Ureter (tissue), 1 donor: ENCODE data around the gene ATRX. TPM values are rescaled to one million over a fixed set of nuclear protein-coding genes. Genes with fewer than 3 reads are reported as not detected.
A peak's percentile ranks its signal among the peaks of the same experiment; 100 is the strongest.
"Not testable (repeated sequence)": the region's sequence is repeated elsewhere in the genome, so short reads cannot be mapped to it uniquely, and the experiment has no call there.

Source experiments
- DNase-seq: peaks from one replicate; pipeline ENCODE4 v3.0.0-alpha.2; 2020; ENCODE audit warnings: low spot score
- total RNA-seq: library from RNA; stranded (reverse); gene quantifications from one replicate; pipeline ENCODE4 v1.2.4, GENCODE V29; 2023
- donor health status: DM: yes; HTN: yes; CAD: no.

Gene ATRX, protein sequence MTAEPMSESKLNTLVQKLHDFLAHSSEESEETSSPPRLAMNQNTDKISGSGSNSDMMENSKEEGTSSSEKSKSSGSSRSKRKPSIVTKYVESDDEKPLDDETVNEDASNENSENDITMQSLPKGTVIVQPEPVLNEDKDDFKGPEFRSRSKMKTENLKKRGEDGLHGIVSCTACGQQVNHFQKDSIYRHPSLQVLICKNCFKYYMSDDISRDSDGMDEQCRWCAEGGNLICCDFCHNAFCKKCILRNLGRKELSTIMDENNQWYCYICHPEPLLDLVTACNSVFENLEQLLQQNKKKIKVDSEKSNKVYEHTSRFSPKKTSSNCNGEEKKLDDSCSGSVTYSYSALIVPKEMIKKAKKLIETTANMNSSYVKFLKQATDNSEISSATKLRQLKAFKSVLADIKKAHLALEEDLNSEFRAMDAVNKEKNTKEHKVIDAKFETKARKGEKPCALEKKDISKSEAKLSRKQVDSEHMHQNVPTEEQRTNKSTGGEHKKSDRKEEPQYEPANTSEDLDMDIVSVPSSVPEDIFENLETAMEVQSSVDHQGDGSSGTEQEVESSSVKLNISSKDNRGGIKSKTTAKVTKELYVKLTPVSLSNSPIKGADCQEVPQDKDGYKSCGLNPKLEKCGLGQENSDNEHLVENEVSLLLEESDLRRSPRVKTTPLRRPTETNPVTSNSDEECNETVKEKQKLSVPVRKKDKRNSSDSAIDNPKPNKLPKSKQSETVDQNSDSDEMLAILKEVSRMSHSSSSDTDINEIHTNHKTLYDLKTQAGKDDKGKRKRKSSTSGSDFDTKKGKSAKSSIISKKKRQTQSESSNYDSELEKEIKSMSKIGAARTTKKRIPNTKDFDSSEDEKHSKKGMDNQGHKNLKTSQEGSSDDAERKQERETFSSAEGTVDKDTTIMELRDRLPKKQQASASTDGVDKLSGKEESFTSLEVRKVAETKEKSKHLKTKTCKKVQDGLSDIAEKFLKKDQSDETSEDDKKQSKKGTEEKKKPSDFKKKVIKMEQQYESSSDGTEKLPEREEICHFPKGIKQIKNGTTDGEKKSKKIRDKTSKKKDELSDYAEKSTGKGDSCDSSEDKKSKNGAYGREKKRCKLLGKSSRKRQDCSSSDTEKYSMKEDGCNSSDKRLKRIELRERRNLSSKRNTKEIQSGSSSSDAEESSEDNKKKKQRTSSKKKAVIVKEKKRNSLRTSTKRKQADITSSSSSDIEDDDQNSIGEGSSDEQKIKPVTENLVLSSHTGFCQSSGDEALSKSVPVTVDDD (N-terminal part only)
- 105 TPM for total RNA-seq

DNA sequence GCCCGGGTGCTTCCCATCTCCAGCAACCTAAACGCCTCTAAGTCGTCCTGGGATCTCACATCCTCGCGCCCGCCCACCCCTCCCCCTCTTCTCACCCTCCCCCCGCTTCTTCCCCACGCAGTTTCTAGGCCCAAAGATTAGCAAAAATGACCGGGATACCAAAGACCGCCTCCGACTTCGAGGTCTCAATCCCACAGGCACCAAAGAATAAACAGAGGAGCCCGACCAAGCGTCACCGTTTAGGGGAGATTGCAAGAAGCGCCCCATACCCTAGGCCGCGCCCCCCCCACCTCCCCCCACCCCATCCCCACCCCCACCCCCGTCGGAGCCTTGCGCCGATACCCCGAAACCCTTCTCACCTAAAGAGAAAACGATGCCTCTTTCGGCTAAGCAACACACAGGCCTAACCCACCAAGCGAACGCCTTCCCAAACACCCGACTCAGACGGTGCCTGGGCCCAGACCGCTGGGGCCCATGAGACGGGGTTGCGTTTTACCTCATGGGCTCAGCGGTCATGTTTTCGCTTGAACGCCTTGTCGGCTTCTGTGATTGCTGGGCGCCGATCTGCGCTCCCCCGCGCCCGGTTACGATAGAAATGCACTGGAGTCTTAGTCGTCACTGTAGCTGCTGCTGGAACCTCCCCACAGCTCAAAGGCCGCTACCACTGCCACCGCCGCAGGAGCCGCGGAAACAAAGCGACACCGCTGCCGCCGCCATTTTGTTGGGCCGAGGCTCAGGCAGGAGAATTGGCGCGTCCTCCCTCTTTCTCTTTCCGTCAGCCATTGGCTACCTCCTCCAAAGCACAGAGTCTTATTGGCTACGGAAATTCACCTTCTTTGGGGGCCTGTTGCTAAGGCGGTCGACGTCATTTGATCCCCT, at the start of gene ATRX:
Gene ATRX, minus strand, starts transcription at position 731 of the 879 bp plus-strand sequence. Its CDS starts 215 bp downstream, at position 516.
- DNase-seq: peak; percentile 76

DNA sequence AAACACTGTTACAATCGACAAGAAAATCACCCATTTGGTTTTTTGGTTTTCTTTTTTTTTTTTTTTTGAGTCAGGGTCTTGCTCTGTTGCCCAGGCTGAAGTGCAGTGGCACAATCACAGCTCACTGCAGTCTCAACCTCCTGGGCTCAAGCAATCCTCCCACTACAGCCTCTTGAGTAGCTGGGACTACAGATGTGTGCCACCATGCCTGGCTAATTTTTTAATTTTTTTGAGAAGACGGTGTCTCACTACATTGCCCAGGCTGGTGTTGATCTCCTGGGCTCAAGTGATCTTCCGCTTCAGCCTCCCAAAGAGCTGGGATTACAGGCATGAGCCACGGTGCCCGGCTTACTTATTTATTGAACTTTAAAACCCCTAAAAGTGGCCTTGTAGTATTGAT, 45.5 kb upstream of the ATRX start:
- DNase-seq: not testable (repeated sequence)

DNA sequence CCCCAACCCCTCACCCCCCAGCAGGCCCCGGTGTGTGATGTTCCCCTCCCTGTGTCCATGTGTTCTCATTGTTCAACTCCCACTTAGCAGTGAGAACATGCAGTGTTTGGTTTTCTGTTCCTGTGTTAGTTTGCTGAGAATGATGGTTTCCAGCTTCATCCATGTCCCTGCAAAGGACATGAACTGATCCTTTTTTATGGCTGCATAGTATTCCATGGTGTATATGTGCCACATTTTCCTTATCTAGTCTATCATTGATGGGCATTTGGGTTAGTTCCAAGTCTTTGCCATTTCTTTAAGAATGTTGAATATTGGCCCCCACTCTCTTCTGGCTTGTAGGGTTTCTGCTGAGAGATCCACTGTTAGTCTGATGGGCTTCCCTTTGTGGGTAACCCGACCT, 36.0 kb upstream of the ATRX start:
- DNase-seq: not testable (repeated sequence)

DNA sequence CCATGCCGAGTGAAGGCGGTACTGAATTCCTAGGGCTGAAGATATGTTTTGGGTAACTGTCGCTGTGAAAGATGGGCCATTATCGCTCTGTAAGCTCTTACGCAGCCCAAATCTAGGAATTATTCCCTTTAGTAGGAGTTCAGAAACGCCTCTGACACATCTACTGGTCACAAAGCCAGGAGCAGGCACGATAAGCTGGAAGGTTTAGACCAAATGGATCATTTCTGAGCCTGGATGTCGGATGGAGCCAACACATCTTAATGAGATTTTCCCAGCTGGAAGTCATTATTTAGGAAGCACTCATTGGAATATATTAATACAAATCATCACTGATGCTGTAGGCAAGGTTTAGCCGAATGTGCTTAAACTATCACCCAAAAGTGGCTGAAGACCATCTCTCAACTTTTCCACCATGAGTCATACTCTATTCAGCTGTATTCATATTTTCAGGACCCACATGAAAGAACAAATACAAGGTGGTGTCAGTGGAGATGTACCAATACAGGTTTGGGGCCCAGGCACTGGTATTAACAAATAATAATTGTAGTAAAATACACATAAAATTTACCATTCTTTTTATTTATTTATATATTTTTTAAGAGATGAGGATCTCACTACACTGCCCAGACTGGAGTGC, 34.2 kb upstream of the ATRX start:
- DNase-seq: no peak

DNA sequence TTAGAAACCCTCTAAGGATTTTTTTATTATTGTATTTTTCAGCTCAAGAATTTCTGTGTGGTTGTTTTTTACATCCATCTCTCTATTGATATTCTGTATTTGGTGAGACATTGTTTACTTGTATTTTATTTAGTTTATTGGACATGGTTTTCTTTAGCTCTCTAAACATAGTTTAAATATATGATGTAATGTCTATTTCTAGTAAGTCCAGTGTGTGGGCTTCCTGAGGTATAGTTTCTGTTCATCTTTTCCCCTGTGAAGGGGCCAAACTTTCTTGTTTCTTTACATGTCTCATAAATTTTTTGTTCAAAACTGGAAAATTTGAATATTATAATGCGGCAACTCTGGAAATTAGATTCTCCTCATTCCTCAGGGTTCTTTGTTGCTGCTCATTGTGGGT, 28.2 kb upstream of the ATRX start:
- no peak for DNase-seq

DNA sequence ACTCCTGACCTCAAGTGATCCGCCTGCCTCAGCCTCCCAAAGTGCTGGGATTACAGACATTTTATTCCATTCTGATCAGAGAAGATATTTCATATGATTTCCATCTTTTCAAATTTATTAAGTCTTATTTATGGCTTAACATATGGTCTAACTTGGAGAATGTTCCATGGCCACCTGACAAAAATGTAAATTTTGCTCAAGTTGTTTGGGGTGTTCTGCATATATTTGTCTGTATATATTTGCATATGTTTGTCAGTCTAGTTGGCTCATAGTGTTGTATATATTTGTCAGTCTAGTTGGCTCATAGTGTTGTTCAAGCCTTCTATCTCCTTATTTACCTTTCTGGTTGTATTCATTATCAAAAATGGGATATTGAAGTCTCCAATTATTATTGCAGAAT, 16.2 kb upstream of the ATRX start:
- no peak for DNase-seq

DNA sequence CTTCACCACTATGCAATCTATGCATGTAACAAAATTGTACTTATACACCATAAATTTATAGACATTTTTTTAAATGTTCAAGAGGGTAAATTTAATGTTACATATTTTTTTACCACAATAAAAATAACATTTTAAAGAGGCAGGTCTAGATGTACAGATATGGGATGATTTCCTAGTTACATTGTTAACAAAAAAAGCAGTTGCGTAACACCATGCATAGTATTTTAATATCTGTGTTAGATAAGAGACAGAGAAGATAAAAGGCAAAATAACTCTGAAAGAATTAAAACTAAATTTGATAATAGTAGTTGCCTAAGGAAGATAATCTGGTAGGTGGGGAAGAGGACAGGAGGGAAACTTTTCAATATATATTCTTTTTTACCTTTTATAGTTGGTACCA, 9.1 kb upstream of the ATRX start:
- no peak for DNase-seq

DNA sequence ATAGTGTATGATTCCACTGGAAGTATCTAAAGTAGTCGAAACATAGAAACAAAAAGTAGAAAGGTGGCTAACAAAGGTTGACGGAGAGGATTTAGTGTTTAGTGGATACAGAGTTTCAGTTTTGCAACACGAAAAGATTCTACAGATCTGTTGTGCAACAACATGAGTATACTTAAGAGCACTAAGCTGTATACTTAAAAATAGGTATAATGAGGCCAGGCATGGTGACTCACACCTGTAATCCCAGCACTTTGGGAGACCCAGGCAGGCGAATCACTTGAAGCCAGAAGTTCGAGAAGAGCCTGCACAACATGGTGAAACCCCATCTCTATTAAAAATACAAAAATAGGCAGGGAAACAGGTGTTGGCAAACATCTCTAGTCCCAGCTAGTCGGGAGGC, 7.9 kb upstream of the ATRX start:
- DNase-seq: no peak

DNA sequence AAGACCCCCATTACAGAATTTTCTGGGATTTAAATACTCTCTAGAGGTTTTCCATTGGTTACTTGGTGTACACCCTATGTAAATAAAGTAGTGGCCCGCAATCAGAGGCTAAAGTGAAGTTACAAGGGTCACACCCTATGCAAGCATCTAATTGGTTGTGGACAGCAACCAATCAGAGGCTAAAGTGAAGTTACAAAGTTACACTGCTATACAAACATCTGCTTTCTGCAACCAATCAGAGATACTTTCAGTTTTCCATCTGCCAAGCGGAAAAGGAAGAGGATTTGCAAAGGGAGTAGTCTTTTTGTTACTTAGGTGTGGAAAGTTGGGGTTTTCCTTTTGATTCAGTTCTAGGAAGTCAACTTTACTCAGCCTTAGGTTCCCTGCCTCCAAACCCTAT, 2.0 kb upstream of the ATRX start:
- no peak for DNase-seq

DNA sequence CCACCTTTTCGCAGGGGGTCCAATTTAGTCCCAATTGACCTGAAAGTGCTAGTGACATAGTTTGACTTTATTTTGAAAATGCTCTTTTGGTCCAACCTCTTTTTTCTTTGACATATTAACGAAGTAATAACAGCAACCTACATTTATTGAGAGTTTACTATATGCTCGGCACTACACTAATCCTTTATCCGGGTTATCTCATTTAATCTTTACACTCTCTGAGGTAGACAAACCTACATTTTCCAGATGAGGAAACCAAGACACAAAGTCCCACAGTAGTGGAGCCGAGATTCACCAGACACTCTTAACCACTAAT, 307 bp upstream of the ATRX start:
- DNase-seq: no peak

DNA sequence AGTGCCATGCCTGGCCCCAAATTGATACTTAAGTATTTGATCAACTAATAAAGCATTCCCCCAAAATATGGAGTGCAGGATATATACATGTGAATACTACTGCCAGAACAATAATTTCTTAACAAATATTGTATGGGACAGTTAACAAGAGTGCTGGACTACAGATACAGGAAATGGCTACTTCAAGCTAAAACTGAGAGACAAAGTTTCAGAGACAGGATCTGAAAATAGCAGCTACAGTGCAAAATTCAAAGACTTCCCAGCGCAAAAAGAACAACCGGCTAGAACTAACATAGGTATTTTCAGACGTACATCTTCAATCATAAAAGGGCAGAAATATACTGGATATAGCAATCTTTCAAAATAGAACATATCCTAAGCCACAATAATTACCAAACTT, 6.3 kb downstream of the ATRX start:
- no peak for DNase-seq

DNA sequence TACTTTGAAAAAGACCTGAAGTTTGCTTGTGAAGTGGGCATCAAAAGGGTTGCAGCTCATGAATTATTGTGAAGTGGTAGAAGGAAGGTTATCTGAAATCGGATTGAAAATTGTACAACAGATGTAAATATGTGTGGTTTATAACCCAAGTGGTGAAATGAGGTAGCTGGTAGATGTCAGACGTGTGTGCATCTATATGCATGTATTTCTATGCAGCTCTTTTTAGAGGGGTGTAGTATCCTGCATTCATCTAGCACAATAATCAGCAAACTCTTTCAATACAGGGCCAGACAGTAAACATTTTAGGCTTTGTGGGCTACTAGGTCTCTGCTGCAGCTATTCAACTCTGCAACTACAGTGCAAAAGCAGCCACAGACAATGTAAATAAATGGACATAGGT, 9.4 kb downstream of the ATRX start:
- no peak for DNase-seq

DNA sequence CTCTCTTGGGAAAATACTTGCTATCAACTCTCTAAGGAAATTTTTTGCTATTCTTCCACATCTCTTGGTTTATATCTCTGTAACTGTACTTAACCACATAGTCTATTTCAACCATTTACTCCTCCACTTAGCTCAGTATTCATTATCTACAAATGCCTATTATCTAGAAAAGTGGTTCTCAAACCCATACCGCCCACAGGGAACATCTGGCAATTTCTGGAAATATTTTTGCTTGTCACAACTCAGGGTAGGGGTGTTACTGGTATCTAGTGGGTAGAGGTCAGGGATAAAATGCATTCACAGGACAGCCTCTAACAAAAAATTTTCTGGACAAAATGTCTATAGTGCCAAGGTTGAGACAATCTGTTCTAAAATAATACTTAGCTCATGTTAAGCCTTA, 14.4 kb downstream of the ATRX start:
- no peak for DNase-seq

DNA sequence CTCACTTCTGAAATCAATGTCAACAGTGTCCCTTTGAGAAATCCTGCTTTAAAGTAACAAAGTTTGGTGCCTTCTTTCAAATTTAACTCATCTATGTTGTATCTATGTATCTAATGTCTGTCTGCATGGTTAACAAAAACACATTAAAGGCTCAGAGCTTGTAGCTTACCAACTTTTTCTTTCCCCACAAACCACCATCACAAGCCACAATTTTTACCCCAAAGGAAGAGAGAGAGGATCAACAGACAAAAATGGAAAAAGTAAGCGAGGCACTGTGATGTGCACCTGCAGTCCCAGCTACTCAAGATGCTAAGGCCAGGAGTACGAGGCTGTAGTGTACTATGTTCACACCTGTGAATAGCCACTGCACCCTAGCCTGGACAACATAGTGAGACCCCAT, 17.2 kb downstream of the ATRX start:
- DNase-seq: no peak

DNA sequence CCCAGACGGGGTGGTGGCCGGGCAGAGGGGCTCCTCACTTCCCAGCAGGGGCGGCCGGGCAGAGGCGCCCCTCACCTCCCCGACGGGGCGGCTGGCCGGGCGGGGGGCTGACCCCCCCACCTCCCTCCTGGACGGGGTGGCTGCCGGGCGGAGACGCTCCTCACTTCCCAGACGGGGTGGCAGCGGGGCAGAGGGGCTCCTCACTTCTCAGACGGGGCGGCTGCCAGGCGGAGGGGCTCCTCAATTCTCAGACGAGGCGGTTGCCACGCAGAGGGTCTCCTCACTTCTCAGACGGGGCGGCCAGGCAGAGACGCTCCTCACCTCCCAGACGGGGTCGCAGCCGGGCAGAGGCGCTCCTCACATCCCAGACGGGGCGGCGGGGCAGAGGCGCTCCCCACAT, 19.8 kb downstream of the ATRX start:
- DNase-seq: not testable (repeated sequence)

DNA sequence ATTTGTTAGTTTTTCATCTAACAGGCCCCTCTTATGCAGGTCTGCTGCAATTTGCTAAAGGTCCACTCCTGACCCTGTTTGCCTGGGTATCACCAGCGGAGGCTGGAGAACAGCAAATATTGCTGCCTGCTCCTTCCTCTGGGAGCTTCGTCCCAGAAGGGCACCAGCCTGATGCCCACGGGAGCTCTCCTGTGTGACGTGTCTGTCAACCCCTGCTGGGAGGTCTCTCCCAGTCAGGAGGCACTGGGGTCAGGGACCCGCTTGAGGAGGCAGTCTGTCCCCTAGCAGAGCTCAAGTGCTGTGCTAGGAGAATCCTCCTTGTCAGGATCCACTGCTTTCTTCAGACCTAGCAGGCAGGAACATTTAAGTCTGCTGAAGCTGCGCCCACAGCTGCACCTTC, 30.5 kb downstream of the ATRX start:
- no peak for DNase-seq

DNA sequence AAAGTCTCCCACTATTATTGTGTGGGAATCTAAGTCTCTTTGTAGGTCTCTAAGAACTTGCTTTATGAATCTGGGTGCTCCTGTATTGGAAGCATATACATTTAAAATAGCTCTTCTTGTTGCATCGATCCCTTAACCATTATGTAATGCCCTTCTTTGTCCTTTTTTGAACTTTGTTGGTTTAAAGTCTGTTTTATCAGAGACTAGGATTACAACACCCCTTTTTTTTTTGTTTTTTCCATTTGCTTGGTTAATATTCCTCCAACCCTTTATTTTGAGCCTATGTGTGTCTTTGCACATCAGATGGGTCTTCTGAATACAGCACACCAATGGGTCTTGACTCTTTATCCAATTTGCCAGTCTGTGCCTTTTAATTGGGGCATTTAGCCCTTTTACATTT, 32.1 kb downstream of the ATRX start:
- not testable (repeated sequence) for DNase-seq

DNA sequence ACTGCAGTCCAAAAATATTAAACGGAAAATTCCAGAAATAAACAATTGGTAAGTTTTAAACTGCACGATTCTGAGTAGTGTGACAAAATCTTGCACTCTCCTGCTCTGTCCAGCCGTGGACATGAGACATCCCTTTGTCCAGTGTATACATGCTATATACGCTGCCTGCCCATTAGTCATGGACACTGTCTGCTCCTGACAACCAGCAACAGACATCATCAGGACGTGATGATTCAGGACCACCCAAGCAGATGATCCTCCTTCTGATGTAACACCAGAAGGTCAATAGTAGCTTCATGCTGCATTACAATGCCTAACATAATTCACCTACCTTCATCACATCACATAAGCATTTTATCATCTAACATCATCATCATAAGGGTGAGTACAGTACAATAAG, 36.3 kb downstream of the ATRX start:
- no peak for DNase-seq

DNA sequence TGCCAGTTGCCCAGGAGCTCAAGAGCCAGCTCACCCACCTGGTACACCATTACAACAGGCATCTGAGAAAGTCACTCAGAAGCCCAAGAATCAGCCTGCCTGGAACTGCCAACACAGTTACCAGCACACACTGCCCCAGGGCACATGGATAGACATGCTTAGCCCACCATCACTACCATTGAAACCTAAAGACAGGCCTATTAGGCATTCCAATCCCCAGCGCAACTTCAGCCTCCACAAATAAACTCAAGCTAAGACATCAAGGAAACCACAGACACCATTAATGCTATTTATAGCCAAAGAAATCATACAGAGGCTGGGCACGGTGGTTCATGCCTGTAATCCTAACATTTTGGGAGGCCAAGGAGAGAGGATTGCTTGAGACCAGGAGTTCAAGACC, 42.3 kb downstream of the ATRX start:
- no peak for DNase-seq

DNA sequence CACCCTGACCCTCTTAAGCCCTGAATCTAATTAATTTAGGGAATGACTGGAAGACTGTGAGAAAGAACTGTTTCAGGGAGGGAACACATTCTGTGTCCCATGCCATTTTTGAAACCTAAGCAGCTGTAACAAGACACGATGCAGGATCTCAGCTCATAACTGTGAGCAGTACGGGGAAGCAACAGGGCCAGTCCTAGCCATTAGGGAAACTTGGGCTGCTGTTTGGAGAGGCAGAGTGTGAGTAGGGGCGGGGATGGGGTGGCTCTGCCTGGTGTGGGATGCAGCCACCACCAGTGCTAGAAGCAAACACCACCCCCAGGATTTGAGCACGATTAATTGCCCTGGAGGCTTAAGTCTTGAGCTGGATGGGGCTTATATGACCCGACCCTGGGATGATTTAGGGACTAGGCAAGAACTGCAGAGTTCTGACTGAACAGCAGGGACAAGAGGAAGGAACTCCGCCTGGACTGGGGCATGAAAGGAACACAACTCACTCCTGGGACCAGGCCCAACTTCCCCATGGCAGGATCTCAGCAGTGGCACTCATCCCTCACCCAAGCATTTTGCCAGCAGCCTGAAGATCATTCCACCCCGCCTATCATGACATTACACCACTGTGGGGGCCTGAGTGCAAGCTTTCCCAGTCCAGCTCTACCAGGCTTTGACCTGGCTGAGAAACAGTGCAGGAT, 43.1 kb downstream of the ATRX start:
- no peak for DNase-seq
